ENCODE results near the gene CARHSP1.
"Not testable (repeated sequence)": the region's sequence is repeated elsewhere in the genome, so short reads cannot be mapped to it uniquely, and the experiment has no call there.

The CARHSP1 gene

DNA sequence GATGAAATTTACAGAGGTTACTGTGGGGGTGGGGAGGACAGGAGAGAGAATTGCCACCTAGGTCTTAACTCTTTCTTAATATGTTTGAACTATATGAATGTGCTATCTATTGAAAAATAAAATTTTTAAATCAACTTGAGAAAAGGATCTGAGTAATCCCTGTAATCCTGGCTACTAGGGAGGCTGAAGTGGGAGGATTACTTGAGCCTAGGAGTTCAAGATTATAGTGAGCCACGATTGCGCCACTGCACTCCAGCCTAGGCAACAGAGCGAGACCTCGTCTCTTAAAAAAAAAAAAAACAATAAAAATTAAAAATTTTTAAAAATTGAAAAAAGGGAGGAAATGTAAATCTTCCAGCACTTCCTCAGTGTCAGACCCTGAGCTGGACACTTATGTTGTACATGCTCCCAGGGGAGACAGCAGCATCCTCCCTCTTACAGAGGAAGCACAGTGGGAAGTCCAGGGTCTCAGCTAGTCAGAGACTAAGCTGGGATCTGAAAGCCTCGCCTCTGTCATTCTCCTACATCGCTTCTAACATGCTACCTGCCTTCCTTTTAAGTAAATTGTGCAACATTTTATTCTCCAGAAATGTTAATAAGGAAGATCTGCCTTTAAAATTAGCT is 49.3 kb downstream of the CARHSP1 start:
- DNase-seq: no peak

DNA sequence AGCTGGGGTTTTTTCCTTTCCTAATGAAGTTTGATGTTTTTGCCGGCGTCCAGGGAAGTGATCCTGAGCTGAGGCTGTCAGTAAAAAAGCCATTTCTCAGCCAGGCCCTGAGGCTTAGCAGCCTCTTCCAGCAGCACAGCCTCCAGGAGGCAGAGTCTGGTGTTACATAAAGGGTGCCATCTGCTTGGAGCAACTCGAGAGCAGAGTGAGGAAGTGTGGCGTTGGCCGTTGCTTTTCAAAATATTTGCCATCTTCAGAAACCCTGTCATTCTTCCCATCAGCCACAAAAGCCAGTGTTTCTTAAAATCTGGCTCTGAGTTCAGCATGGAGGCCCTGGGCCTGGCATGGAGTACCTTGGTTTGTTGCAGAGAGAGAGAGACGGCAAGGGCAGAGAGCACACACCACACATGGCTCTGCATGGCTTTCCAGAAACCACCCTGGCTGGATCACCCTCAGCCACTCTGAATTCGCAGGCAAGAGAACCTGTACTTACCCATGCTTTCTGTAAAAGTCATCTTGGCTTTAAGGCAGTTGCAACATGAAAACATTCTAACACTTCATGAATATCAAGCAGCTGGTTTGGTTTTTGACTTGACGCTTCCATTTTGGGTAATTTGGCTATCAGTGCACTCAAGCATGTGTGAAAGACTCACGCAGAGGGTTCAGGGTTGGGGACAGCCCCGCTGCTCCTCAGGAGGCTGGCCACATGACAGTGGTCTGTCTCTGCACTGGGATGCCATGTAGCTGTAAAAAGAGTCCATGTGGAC is 50.1 kb downstream of the CARHSP1 start:
- DNase-seq: no peak

DNA sequence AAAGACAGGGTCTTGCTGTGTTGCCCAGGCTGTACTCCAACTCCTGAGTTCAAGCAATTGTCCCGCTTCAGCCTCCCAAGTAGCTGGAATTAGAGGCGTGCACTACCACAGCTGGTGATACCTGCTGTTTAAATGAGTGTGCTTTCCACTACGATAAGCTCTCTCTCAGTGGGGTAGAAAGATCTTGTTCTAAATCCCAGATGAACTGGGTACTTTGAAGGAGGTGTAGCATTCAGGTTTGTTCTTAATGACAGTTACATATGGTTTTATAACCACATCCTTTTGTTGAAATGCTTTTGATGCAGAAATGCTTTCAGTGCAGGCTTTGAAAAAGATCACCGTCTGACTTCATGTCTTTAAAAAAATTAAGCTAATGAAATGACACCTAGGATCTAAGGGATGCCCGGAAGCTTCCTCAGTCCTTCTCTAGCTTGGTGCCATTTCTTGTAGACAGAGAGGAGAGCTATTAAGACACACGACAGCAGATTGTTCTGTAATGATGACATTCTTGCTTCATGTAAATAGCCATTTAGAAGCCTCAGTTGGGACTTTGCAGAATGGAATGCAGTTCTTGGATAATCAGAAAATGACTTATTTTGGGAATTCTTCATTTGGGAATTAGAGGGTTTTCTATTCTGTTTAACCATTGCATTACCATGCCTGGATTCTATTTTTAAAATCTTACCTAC is 51.7 kb downstream of the CARHSP1 start:
- DNase-seq: no peak

DNA sequence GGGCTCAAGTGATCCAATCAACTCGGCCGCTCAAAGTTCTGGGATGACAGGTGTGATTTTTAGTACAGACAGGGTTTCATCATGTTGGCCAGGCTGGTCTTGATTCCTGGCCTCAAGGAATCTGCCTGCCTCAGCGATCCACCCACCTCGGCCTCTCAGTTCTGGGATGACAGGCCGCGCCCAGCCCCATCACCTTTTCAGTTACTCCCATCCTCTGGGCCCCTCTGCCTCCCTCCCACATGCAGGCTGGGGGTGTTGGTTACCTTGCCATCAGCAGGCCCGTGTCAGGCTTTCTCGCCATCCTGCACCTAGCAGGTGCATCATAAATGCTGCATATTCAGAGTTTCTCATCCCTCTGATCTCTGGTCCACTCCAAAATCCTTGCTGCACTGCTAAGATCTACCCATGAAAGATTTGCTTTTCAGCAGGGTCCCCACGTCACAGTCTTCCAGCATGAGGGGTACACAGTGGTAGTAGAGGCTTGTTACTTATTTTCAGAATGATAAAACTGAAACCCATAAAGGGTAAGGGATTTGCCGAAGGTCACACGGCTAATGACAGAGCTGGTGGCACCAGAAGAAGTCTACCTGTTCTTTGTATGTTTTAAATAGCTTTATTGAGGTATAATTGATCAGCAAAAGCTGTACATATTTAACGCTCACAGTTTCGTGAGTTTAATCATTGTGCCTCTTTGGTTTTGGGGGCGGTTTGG is 54.6 kb downstream of the CARHSP1 start:
- no peak for DNase-seq

DNA sequence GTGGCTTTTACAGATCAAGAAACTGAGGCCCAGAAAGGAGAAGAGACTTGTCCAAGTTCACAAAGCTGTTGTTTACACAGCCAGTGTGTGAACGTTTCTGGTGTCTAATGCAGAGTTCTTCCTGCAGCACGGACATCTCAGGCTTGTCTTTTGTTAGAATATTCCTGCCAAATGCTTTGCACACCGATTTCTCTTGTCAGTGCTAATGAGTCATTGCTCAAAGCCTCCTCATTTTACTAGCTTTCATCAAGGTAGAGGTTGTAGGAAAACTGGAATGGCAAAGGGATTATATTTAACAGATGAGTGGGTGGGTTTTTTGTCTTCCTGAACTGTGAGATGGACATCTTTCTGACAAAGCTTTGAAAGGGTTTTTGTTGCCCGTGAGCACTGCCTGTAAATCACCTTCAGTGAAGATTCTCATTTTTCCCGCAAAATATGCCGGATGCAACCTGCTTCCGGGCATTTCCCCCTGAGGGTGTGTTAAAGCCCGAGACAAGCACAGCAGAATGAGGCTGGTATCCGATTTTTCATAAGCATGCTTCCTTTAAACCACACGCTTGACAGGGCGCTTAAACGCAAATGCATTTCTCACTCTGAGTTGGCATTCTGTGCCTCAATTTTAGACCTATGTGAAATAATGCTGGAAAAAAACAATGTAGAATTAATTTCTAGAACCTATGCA is 56.5 kb downstream of the CARHSP1 start:
- DNase-seq: no peak

DNA sequence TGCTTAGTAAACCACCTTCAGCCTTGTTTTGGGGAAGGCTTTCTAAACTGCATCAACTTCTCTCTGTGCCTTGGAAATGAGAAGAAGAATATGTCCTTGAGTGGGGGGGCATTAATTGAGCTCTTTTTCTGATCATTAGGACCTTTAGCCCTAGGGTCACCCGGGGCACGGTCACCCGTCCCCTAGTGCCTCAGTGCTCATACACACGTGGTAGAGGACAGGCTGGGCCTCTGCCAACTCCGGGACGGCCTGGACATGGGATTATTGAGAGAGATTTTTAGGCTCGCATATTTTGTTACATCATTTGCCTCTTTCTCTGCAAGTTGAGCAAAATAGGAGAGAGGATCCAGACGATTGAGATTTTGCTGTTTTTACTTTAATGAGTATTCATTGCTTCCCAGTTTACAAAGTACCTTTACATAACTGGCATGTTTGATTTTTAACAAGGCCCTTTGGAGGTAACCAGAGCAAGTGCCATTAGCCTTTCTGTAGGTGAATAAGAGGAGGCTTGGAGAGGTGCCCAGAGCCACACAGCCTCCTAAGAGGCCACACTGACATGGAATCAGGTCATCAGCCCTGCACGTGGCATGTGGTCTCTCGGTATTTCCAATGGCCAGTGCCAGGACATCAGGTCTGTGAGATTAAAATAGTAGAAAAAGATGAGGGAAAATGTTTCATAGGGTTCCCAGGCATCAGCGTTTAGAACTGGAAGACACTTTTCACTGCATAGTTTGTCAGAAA is 60.0 kb downstream of the CARHSP1 start:
- DNase-seq: no peak

DNA sequence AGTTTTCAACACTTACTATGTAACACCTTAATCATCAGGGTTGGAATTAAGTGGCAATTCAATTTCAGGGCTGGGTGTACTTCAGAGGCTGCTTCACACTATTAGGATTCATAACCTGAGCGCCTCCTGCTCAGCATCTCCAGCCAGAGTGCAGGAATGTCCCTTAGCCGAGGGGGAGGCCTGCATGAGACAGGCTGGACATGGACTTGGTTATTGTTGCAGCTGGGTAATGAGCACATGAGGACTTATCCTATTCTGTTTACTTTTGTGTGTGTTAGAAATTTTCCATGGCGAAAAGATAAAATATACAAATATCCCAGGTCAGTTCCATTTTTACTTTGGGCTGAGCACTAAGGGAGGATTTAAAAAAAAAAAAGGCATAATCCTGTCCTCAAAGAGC is 60.8 kb downstream of the CARHSP1 start:
- DNase-seq: no peak

DNA sequence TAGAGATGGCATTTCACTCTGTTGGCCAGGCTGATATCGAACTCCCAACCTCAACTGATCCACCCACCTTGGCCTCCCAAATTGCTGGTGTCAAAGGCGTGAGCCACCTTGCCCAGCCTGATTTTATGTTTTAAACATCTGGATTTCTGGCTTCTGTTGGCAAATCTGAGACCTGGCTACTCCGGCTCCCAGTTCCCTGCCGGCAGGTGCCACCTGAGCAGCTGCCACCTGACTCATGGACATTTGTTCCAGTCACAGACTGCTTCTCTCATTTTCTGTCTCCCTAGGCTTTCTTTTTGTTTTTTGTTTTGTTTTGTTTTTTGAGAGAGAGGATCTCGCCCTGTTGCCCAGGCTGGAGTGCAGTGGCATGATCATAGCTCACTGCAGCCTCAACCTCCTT is 61.6 kb downstream of the CARHSP1 start:
- no peak for DNase-seq

DNA sequence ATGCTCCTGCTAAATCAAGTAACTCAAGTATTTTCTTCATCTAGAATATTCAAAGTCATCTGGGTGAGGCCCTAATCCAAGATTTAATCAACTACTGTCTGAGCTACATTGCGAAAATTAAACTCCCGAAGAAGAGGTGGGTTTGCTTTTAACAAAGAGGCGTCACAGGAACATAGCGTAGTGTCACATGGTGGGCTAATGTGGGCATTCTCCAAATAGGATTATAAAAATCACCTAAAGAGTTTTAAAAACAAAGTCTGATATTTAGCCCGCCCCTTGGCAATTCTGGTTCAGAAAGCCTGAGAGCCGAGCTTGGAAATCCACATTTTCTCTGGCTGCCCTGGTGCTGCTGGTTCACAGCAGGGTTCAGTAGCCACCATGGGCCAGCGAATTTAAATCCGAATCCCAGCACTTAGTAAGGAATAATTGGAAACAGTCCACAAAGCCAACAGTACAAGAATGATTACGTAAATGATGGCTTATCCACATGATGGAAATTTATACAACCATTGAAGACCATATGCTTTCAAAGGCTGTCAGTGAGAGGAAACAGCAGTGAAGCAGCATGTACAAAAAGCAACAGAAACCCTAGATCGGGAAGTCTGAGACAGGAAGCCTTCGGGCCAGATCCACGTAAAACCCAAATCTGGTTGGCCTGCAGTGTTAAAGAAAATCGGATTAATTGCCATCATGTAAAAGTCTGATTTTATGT is 62.4 kb downstream of the CARHSP1 start:
- DNase-seq: no peak

DNA sequence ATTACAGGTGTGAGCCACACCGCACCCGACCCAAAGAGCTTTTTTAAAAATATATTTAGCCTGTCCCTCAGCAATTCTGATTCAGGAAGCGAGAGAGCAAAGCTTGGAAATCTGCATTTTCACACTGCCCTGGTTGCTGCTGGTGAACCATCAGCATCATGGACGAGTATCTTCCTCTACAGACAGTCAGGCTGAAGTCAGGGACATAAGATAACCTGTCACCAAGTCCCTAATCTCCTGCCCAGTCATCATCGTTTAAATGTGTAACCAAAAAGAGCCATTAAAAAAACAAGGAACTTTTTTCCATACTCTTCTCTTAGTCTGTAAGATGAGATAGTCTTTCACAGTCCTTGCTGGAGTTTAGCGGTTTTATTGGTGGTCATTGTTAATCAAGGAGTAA is 64.5 kb downstream of the CARHSP1 start:
- no peak for DNase-seq

DNA sequence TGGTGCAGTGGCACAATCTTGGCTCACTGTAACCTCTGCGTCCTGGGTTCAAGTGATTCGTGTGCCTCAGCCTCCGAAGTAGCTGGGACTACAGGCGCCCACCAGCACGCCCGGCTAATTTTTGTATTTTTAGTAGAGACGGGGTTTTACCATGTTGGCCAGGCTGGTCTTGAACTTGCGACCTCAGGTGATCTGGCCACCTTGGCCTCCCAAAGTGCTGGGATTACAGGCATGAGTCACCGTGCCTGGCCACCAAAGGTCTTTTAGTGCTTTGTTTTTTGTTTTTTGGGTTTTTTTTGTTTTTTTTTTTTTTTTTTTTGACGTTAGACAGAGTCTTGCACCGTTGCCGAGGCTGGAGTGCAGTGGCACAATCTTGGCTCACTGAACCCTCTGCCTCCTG is 65.1 kb downstream of the CARHSP1 start:
- DNase-seq: not testable (repeated sequence)

Measured in amniotic stem cell (primary cell).